Activated naive CD8-positive, alpha-beta T cell (primary cell): Measurements from ENCODE around the gene PCDH9.

ENCODE experiments used
- H3K27ac Mint-ChIP-seq: one replicate; pipeline ENCODE4 v1.8.0; 2021; ENCODE audit warnings: mixed read lengths
- H3K27me3 Mint-ChIP-seq: one replicate; pipeline ENCODE4 v1.8.0; 2021; ENCODE audit warnings: mixed read lengths
- H3K36me3 Mint-ChIP-seq: one replicate; pipeline ENCODE4 v1.8.0; 2021; ENCODE audit warnings: mixed read lengths
- H3K4me1 Mint-ChIP-seq: one replicate; pipeline ENCODE4 v1.8.0; 2021; ENCODE audit warnings: low read depth, mixed read lengths
- H3K4me3 Mint-ChIP-seq: one replicate; pipeline ENCODE4 v1.8.0; 2021; ENCODE audit warnings: mild to moderate bottlenecking, mixed read lengths
- H3K9me3 Mint-ChIP-seq: one replicate; pipeline ENCODE4 v1.8.0; 2021; ENCODE audit warnings: low read depth, mixed read lengths

The PCDH9 gene

GRCh38 chr13:66567899-66568612 is 662.1 kb downstream of the PCDH9 start:
- H3K36me3 Mint-ChIP-seq, result no peaks in the 10 kb centered on the region
- no peak overlapping the region for H3K4me3 Mint-ChIP-seq
- no peaks in the 10 kb centered on the region for H3K4me1 Mint-ChIP-seq
- no peaks in the 10 kb centered on the region for H3K9me3 Mint-ChIP-seq
- H3K27me3 Mint-ChIP-seq, result no peaks in the 10 kb centered on the region
- H3K27ac Mint-ChIP-seq, result no peak overlapping the region

- H3K4me1 Mint-ChIP-seq, result no peaks in the 10 kb centered on the region
- H3K27me3 Mint-ChIP-seq, result no peaks in the 10 kb centered on the region
- no peaks in the 10 kb centered on the region for H3K9me3 Mint-ChIP-seq
These were observed 664.9 kb downstream of the PCDH9 start for GRCh38 chr13:66565279-66565678.

GRCh38 chr13:66563076-66563475 is 667.1 kb downstream of the PCDH9 start:
- Mint-ChIP-seq H3K4me1 (no peaks in the 10 kb centered on the region), H3K4me3 (no peak overlapping the region), H3K9me3 (no peaks in the 10 kb centered on the region), H3K27me3 (no peaks in the 10 kb centered on the region), H3K36me3 (no peaks in the 10 kb centered on the region), H3K27ac (no peak overlapping the region)

More at GRCh38 chr13:66565279-66565678, 664.9 kb downstream of the PCDH9 start:
- Mint-ChIP-seq H3K4me3 (no peak overlapping the region), H3K27ac (no peak overlapping the region), H3K36me3 (no peaks in the 10 kb centered on the region)

- H3K4me1 Mint-ChIP-seq, result no peaks in the 10 kb centered on the region
- no peaks in the 10 kb centered on the region for H3K9me3 Mint-ChIP-seq
- H3K4me3 Mint-ChIP-seq, result no peak overlapping the region
- H3K36me3 Mint-ChIP-seq, result no peaks in the 10 kb centered on the region
- no peaks in the 10 kb centered on the region for H3K27me3 Mint-ChIP-seq
- H3K27ac Mint-ChIP-seq, result no peak overlapping the region
These were observed 668.1 kb downstream of the PCDH9 start for GRCh38 chr13:66562054-66562453.

- Mint-ChIP-seq H3K36me3 (no peaks in the 10 kb centered on the region), H3K4me1 (no peaks in the 10 kb centered on the region), H3K27me3 (no peaks in the 10 kb centered on the region), H3K4me3 (no peak overlapping the region), H3K9me3 (no peaks in the 10 kb centered on the region), H3K27ac (no peak overlapping the region)
These were observed 669.1 kb downstream of the PCDH9 start for GRCh38 chr13:66560991-66561390.

GRCh38 chr13:66560189-66560588 is 669.9 kb downstream of the PCDH9 start:
- no peaks in the 10 kb centered on the region for H3K4me1 Mint-ChIP-seq
- no peaks in the 10 kb centered on the region for H3K36me3 Mint-ChIP-seq
- H3K9me3 Mint-ChIP-seq, result no peaks in the 10 kb centered on the region
- no peak overlapping the region for H3K27ac Mint-ChIP-seq
- H3K27me3 Mint-ChIP-seq, result no peaks in the 10 kb centered on the region
- H3K4me3 Mint-ChIP-seq, result no peak overlapping the region

GRCh38 chr13:66559093-66559492 is 671.0 kb downstream of the PCDH9 start:
- H3K36me3 Mint-ChIP-seq, result no peaks in the 10 kb centered on the region
- no peak overlapping the region for H3K4me3 Mint-ChIP-seq
- no peaks in the 10 kb centered on the region for H3K4me1 Mint-ChIP-seq
- H3K9me3 Mint-ChIP-seq, result no peaks in the 10 kb centered on the region
- H3K27me3 Mint-ChIP-seq, result no peaks in the 10 kb centered on the region
- no peak overlapping the region for H3K27ac Mint-ChIP-seq

- no peaks in the 10 kb centered on the region for H3K27me3 Mint-ChIP-seq
- no peaks in the 10 kb centered on the region for H3K4me1 Mint-ChIP-seq
- no peak overlapping the region for H3K27ac Mint-ChIP-seq
- H3K4me3 Mint-ChIP-seq, result no peak overlapping the region
- H3K36me3 Mint-ChIP-seq, result no peaks in the 10 kb centered on the region
- no peaks in the 10 kb centered on the region for H3K9me3 Mint-ChIP-seq
These were observed 671.6 kb downstream of the PCDH9 start for GRCh38 chr13:66558506-66558905.

GRCh38 chr13:66557357-66557756 is 672.8 kb downstream of the PCDH9 start:
- no peaks in the 10 kb centered on the region for H3K4me1 Mint-ChIP-seq
- H3K36me3 Mint-ChIP-seq, result no peaks in the 10 kb centered on the region
- H3K27me3 Mint-ChIP-seq, result no peaks in the 10 kb centered on the region
- H3K4me3 Mint-ChIP-seq, result no peak overlapping the region
- H3K9me3 Mint-ChIP-seq, result no peaks in the 10 kb centered on the region
- no peak overlapping the region for H3K27ac Mint-ChIP-seq

GRCh38 chr13:66556306-66556705 is 673.8 kb downstream of the PCDH9 start:
- Mint-ChIP-seq H3K27ac (no peak overlapping the region), H3K4me1 (no peaks in the 10 kb centered on the region), H3K27me3 (no peaks in the 10 kb centered on the region), H3K36me3 (no peaks in the 10 kb centered on the region), H3K4me3 (no peak overlapping the region), H3K9me3 (no peaks in the 10 kb centered on the region)

- H3K36me3 Mint-ChIP-seq, result no peaks in the 10 kb centered on the region
- no peak overlapping the region for H3K27ac Mint-ChIP-seq
- no peaks in the 10 kb centered on the region for H3K9me3 Mint-ChIP-seq
- no peaks in the 10 kb centered on the region for H3K27me3 Mint-ChIP-seq
- H3K4me3 Mint-ChIP-seq, result no peak overlapping the region
- H3K4me1 Mint-ChIP-seq, result no peaks in the 10 kb centered on the region
These were observed 676.7 kb downstream of the PCDH9 start for GRCh38 chr13:66553391-66553790.

- Mint-ChIP-seq H3K4me1 (no peaks in the 10 kb centered on the region), H3K27me3 (no peaks in the 10 kb centered on the region), H3K27ac (no peak overlapping the region), H3K36me3 (no peaks in the 10 kb centered on the region), H3K9me3 (no peaks in the 10 kb centered on the region), H3K4me3 (no peak overlapping the region)
These were observed 679.0 kb downstream of the PCDH9 start for GRCh38 chr13:66551128-66551527.

- Mint-ChIP-seq H3K4me3 (no peak overlapping the region), H3K4me1 (no peaks in the 10 kb centered on the region), H3K36me3 (no peaks in the 10 kb centered on the region), H3K27me3 (no peaks in the 10 kb centered on the region), H3K27ac (no peak overlapping the region), H3K9me3 (no peaks in the 10 kb centered on the region)
These were observed 682.5 kb downstream of the PCDH9 start for GRCh38 chr13:66547685-66548084.

GRCh38 chr13:66546534-66547379 is 683.4 kb downstream of the PCDH9 start:
- Mint-ChIP-seq H3K27me3 (no peaks in the 10 kb centered on the region), H3K36me3 (no peaks in the 10 kb centered on the region), H3K27ac (no peak overlapping the region), H3K4me1 (no peaks in the 10 kb centered on the region), H3K9me3 (no peaks in the 10 kb centered on the region), H3K4me3 (no peak overlapping the region)

- Mint-ChIP-seq H3K27ac (no peak overlapping the region), H3K4me1 (no peaks in the 10 kb centered on the region), H3K36me3 (no peaks in the 10 kb centered on the region)
These were observed 686.4 kb downstream of the PCDH9 start for GRCh38 chr13:66543780-66544179.

More at GRCh38 chr13:66543780-66544179, 686.4 kb downstream of the PCDH9 start:
- Mint-ChIP-seq H3K9me3 (no peaks in the 10 kb centered on the region), H3K4me3 (no peak overlapping the region), H3K27me3 (no peaks in the 10 kb centered on the region)
